GM18502 (cell line): ENCODE measurements around the gene HOXB4.

Source experiments
- ATAC-seq: cut with Tn5 transposase; IDR thresholded peaks from one replicate; pipeline ENCODE4 v1.9.1; 2021; ENCODE audit warnings: mild to moderate bottlenecking; ENCODE audit not compliant: unreplicated experiment, poor library complexity

Gene HOXB4

DNA sequence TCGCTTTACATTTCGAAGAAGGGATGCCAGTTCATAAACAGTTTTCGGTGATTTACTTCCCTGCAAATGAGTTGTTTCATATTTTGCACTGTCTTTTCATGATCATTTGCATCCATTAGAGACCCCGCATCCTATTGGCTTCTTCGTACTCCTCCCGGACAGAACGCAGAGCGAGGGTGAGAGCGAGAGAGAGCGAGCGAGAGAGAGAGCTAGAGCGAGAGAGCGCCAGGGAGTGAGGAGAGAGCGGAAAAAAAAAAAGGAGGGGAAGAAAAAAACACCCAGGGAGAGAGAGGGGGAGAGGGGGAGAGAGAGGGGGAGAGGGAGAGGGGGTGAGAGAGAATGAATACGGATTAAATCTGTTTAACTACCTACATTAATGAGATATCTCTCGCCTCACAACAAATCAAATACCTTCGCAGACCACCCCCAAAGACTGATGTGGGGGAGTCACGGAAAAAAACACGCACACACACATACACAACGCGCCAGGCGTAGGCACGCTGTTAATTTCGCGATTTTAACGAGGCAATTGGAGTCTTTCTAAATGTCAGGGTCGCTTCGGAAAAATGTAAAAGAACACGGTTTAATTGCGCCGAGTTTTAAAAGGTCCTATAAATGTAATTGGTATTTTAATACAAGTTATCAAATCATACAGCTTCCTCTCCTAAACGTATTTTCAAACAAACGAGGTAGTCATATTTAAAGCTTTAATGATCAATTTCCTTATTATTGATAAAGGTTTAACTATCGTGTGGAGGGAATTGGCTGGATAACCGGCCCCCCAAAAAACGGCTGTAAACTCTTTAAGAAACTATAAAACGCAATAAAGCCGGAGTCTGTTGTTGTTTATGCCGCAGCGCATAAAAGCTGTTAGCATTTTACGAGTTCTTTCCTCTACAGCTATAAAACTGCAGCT is 37.2 kb upstream of the HOXB4 start, which contains the start of gene HOXB8:
Gene HOXB8, minus strand, starts transcription at position 246 of the 916 bp plus-strand sequence. CDS start 588 bp downstream, outside the sequence.
- no peak for ATAC-seq

GRCh38 chr17:48613862-48614694 is 35.9 kb upstream of the HOXB4 start:
- ATAC-seq, result no peak

DNA sequence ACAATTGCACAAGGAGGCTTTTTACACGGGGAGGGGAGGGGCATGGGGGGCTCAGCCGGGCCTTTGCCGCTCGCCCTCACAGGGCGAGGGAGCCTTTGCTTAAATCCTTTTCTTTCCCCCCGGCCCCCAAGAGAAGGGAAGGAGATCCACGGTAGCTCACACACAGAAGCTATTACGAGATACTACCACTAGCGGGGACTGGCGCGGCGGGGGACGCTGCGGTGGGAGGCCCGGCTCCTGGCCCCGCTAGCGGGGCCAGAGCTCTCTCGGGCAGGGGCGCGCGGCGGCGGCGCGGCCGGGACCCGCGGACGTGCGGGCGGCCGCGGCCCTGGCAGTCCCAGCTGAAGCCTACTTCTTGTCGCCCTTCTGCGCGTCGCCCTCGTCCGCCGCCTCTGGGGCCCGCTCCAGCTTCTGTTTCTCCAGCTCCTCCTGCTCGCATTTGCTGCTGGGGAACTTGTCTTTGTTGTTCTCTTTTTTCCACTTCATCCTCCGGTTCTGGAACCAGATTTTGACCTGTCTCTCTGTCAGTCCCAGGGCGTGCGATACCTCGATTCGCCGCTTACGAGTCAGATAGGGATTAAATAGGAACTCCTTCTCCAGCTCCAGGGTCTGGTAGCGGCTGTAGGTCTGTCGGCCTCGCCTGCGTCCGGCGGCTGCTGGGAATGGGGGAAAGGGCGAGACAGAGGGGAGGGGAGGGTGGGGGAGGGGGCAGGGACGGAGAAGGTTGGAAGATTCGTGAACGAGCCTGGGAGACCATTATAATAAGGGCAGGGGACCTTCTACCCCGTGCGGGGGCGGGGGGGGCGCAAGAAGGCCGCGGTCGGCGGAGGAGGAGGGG is 34.9 kb upstream of the HOXB4 start:
- peak; percentile 44 for ATAC-seq

DNA sequence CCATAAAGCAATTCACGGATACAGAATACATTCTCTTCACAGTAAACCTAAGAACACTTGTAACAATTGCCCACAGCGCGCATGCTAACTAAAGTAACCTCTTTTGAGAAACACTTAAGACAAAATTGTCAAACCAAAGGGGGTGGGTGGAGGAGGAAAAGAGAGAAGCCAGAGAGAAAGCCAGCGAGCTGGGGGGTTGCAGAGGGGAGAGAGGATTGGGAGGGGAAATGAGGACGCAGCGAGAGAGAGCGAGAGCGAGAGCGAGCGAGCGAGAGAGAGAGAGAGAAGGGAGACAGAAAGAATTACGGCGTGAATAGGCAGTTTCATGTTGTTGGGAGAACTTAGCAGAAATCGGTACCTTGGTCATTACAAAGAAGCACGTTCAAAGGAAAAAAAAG is 34.3 kb upstream of the HOXB4 start:
- no peak for ATAC-seq

DNA sequence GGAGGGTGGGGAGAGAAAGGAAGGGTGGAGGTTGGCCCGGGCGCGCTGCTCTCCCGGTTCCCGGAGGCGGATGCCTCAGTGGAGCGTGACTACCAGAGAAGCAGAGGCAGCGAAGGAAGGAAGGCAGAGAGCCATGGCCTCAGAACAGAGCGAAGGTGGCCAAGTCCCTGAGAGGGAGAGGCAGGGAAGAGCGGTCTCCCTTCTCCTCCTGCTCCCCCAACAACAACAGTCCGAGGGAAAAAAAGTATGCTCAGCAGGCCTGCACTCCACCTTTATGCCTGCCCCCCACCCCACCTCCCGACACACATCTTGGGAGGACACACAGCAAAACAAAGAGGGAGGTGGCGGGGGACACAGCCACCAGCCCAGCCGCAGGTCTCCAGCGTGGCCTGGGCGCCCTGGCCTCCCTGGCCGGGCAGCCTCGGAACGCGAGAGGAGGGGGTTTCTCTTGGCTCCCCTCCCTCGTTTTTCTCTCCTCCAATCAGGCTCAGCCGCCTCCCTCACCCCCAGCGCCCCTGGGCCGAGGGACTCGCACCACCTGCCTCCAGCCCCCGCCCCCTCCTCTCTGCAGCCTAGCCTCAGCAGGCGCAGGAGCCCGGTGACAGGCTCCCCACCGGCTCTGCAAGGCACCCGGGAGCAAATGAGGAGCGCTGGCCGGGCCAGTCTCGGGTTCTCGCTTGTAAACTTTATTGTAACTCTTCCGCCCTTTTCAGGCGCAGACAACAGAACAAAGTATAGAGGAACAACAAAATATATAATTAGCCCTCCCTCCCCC is 33.7 kb upstream of the HOXB4 start:
- ATAC-seq, result no peak

DNA sequence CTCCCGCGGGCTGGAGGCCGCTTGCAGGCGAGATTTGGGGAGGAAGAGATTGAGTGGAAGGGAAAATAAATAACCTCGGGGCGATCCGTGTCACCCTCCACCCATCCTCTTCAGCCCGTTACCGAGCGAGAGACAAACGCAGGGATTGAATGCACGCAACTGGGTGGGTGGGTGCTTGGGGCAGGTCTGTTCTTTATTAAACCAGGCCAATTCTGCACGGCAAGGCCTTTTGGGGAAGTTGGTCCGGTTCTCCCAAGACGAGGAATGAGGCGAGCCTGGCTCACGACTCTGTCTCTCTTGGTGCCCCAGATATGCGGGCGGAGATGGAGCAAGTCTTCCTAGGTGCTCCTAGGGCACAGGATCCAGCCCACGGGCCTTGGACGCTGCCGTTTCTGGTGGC is 33.1 kb upstream of the HOXB4 start:
- ATAC-seq, result no peak

GRCh38 chr17:48610282-48611211 is 32.4 kb upstream of the HOXB4 start, which contains the start of gene HOXB7:
Gene HOXB7, minus strand, starts transcription at chr17:48611017. Its CDS starts 99 bp downstream, at chr17:48610918.
- ATAC-seq, result no peak

- ATAC-seq, result no peak
These were observed 31.7 kb upstream of the HOXB4 start for GRCh38 chr17:48609759-48610281.

DNA sequence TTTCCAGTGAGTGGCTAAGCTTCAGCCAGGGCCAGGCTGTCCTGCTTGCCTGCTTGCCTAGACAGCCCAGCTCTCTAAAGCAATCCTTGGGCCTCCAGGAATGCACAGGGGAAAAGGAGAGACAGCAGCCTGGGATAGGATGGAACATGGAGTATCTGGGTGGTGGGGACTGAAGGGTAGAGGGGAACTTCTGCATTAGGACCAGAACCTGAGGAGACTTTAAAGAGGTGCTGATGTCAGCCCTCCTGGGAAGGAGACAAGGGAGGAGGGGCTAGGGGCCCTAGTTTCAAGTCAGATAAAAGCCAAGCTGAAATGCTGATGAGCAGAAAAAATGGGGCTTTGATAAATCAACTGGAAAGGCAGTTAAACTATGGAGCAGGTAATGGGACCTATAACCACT is 30.9 kb upstream of the HOXB4 start:
- ATAC-seq, result no peak

GRCh38 chr17:48608494-48608834 is 30.3 kb upstream of the HOXB4 start:
- no peak for ATAC-seq

- no peak for ATAC-seq
These were observed 28.9 kb upstream of the HOXB4 start for GRCh38 chr17:48606892-48607614.

DNA sequence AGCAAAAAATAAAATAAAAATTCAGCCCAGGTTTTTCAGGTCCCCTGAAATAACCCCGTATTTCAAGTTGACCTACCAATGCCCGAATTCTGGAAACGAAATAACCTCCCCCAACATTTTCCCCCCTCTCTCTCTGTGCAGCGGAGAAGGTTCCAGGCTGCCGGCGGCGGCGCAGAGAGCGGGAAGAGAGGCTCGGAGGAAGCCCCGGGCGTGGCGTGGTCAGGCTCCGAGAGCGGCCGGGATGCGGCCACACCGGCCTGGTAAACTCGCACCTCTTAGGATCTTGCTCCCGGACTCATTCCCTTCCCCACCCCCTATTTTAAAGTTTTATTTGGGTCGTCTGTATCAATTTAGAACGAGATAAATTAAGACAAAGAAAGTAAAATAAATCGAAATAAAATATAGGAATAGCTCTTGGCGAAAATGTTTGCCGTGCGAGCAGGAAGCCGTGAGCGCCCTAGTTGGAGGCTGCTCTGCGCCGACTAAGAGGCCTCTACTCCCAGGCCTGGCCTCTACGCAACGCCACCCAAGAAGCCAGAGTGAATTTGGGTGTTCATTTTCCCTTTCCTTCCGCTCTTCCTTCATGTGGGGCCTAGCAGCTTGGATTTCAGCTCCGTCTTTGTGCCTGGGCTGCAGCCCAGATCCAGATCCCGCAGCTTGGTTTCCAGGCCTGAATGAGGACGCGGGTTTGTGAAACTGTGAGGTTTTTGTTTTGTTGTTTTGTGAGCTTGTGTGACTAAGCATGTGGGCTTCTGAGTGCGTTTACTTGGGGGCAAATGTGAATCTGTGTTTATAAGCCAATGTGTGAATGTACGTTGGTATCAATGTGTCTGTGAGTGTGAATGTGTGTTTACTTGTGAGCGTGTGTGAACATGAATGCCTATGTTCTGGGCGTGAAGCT is 28.1 kb upstream of the HOXB4 start:
- no peak for ATAC-seq

- no peak for ATAC-seq
These were observed 27.3 kb upstream of the HOXB4 start for GRCh38 chr17:48605409-48605919.

DNA sequence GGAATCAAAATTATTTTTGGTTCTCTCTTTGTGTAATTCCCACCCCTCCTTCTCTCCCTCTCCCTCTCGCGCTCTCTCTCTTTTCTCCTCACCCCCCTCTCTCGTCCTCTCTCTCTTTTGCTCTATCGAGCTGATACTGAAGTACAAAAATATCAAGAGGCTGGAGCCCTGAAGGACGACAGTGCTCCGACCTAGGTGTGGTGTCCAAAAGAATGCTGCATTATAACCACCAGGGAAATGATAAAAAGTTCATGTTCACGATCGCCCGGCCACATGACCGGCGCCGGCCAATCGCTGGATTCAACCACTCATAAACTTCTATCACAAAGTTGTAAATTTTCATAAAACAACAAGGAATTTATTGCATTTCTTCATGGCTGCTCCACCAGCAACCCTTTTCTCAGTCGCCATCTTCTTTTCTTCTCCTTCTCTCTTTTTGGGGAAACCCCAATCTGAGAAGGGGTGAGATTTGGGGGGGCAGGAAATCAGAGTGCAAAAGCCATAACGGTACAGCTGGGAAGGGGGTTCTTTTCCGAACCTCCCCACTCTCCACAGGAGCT is 26.7 kb upstream of the HOXB4 start, which contains the start of gene HOXB6:
Gene HOXB6, minus strand, starts transcription at position 217 of the 560 bp plus-strand sequence. CDS start 6,836 bp downstream, outside the sequence.
- ATAC-seq, result no peak

DNA sequence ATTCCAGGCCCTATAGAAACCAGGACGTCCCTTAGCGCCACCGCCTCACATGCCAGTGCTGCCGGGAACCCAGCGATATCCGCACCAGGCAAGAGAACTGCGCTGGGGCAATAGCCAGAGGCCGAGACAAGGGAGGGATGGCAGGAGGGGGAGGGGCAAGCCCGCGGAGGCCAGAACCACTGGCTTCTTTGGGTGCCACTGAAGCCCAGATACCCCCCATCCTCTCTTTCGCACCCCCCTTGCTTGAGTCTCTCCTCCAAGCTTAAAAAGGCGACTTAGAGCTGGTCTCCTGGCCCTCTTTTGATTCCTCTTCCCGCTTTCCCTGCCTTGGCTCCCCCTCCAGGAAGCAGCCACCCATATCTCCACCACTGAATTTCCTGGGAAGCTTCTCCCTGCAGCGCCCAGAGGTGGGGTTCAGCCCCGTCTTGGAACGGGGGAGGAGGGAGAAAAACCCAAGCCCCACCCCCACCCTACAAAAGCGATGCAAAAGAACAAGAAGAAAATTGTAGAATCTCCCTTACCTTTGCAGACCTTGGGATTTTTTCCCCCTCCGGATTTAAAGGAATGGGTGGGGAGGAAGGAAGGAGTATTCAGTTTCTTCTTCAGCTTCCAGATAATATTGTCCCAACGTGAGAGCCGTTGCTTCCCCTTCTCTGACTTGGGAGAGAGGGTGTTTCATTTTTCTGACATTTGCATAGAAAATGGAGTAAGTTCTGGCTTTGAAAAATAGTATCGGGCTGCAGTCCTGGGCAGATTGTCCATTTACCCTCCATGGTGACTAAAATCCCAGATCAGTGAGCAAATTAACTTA is 26.0 kb upstream of the HOXB4 start:
- ATAC-seq, result no peak
